GM10248 (cell line): Measurements from ENCODE around the gene CFHR5.
"Not testable (repeated sequence)": the region's sequence is repeated elsewhere in the genome, so short reads cannot be mapped to it uniquely, and the experiment has no call there.

Experiments
- CTCF ChIA-PET: fragments of 300-600 bp; sonication (Branson Sonifier 250); formaldehyde crosslinking; extraction: SDS; loops from one replicate; lab custom pipeline; 2021; ENCODE audit warnings: antibody characterized with exemption; lab: Yijun Ruan, JAX
- POLR2A ChIA-PET: fragments of 350-650 bp; sonication (Branson Sonifier 250); formaldehyde crosslinking; extraction: SDS; loops from one replicate; lab custom pipeline; 2020; ENCODE audit warnings: antibody characterized with exemption; lab: Yijun Ruan, JAX
- DNase-seq: peaks from one replicate; pipeline ENCODE4 v3.0.0; 2012; ENCODE audit errors: extremely low spot score
- TF ChIP-seq, protein P1 (sequence below): IDR thresholded peaks from 2 replicates; pipeline ENCODE4 v1.5.1; 2012; ENCODE audit warnings: mild to moderate bottlenecking, low read depth; ENCODE audit errors: extremely low read depth, missing control alignments, control extremely low read depth

Gene CFHR5

DNA sequence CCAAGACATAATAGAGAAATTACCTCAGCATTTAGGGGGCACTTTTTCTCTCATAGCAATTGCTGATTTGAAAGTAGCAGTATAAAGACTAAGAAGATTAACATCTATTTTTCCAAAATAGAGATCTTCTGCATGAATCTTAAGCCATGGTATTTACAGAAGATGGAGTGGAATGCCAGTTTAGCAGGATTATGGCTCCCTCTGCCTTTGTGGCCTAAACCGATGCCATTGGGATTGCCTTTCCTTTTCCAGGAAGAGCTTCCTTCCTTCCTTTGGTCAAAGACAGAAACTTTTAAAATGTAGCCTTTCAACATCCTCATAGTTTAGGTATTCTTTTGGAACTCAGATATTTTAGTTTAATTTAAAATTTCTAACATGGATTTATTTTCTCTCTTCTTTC, 39.4 kb downstream of the CFHR5 start:
- ChIA-PET CTCF (interaction anchor here (1.0 kb wide), 1 partner anchor 13 kb away, joined by 3 read pairs; no protein-coding TSS in a partner anchor), POLR2A (no interaction called here)
- TF ChIP-seq, protein P1, sequence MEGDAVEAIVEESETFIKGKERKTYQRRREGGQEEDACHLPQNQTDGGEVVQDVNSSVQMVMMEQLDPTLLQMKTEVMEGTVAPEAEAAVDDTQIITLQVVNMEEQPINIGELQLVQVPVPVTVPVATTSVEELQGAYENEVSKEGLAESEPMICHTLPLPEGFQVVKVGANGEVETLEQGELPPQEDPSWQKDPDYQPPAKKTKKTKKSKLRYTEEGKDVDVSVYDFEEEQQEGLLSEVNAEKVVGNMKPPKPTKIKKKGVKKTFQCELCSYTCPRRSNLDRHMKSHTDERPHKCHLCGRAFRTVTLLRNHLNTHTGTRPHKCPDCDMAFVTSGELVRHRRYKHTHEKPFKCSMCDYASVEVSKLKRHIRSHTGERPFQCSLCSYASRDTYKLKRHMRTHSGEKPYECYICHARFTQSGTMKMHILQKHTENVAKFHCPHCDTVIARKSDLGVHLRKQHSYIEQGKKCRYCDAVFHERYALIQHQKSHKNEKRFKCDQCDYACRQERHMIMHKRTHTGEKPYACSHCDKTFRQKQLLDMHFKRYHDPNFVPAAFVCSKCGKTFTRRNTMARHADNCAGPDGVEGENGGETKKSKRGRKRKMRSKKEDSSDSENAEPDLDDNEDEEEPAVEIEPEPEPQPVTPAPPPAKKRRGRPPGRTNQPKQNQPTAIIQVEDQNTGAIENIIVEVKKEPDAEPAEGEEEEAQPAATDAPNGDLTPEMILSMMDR, result no peak
- DNase-seq, result no peak

GRCh38 chr1:197017558-197018146, 40.3 kb downstream of the CFHR5 start:
- ChIA-PET CTCF (interaction anchor here (1.3 kb wide), 1 partner anchor 9 kb away, joined by 4 read pairs; no protein-coding TSS in a partner anchor), POLR2A (no interaction called here)
- DNase-seq, result no peak
- TF ChIP-seq, protein P1, result no peak

DNA sequence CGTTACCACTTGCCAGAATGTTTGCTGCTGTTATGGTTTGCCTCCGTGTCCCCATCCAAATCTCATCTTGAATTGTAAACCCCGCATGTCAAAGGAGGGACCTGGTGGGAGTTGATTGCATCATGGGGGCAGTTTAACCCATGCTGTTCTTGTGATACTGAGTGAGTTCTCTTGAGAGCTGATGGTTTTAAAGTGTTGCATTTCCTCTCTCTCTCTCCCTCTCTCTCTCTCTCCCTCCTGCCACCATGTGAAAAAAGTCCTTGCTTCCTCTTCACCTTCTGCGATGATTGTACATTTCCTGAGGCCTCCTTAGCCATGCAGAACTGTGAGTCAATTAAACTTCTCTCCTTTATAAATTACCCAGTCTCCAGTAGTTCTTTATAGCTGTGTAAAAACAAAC, 44.4 kb downstream of the CFHR5 start:
- POLR2A ChIA-PET, result no interaction called here
- TF ChIP-seq, protein P1, result no peak
- CTCF ChIA-PET, result interaction anchor here (1.4 kb wide), 2 partner anchors 8 to 30 kb away, joined by 3 to 4 read pairs; no protein-coding TSS in a partner anchor
- DNase-seq, result no peak

- no peak for DNase-seq
- CTCF ChIA-PET, result no interaction called here
- TF ChIP-seq, protein P1, result no peak
- POLR2A ChIA-PET, result no interaction called here
Measured at GRCh38 chr1:197024460-197024859, 47.1 kb downstream of the CFHR5 start.

DNA sequence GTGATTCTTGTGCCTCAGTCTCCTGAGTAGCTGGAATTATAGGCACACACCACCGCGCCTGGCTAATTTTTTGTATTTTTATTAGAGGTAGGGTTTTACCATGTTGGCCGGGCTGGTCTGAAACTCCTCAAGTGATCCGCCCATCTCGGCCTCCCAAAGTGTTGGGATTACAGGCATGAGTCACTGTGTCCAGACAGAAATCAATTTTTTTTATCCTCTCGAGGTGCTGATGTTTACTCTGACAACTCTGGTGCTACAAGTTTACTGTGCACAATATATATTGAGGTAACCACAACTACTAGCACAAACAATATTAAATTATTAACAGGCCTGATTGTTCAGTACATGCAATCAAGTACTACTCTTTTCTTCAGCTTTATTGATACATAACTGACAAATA, 50.0 kb downstream of the CFHR5 start:
- TF ChIP-seq, protein P1, result no peak
- ChIA-PET POLR2A (no interaction called here), CTCF (interaction anchor here (0.7 kb wide), 1 partner anchor 1221 kb away, joined by 3 read pairs; no protein-coding TSS in a partner anchor)
- no peak for DNase-seq

DNA sequence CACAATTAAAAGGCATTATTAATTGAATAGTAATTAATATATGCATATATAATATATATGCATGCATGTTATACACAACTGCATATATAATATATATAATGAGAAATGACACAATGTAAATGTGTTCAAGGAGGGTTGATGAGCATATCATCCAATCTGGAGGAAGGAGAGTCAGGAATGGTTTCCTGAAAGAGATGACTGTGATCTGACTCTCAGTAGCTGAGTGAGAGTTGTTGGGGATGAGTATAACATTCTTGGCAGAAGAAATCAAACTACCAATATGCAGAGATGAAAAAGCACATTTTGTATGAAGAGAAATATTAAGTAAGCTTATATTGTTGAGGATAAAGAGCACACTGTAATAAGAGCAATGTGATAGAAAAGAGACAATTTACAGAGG, 52.4 kb downstream of the CFHR5 start:
- TF ChIP-seq, protein P1, result no peak
- CTCF ChIA-PET, result interaction anchor here (1.0 to 1.4 kb wide), 2 partner anchors 9 to 13 kb away, joined by 3 read pairs; no protein-coding TSS in a partner anchor
- DNase-seq, result no peak
- POLR2A ChIA-PET, result no interaction called here

DNA sequence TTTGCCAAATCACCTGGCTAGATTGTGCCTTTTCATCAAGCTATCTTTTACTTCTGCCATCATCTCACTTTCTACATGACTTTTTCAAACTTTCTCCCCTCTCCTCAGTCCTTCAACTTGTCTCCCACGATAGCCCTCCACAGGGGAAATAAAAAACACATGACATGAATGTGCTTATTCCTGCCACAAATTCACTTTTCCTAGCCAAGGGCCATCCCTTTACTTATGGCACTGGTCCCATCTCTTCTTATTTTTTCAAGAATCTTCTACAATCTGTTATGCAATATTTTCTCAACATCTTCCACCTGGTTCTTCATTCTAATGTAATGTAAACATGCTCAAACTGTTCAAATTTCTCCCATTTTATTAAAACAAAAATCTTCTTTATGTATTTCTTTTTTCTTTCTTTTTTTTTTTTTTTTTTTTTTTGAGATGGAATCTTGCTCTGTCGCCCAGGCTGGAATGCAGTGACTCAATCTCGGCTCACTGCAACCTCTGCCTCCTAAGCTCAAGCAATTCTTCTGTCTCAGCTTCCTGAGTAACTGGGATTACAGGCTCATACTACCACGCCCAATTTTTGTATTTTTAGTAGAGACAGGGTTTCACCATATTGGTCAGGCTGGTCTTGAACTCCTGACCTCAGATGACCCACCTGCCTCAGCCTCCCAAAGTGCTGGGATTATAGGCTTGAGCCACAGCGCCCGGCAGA, 57.4 kb downstream of the CFHR5 start:
- POLR2A ChIA-PET, DNase-seq: not testable (repeated sequence)
- CTCF ChIA-PET, result interaction anchor here (1.4 kb wide), 1 partner anchor 27 kb away, joined by 3 read pairs; no protein-coding TSS in a partner anchor
